MM.1S (cell line): ENCODE results near the gene ABCD1.
A peak's percentile ranks its signal among the peaks of the same experiment; 100 is the strongest.

Source experiments
- DNase-seq: peaks from one replicate; pipeline ENCODE4 v3.0.0-alpha.2; 2015
- H2AFZ ChIP-seq: fragments of 300-600 bp; sonication (generic); 2 replicates; pipeline ENCODE4 v1.6.0; 2016; ENCODE audit warnings: antibody characterized with exemption, low read length
- H3F3A ChIP-seq: fragments of 300-600 bp; sonication (generic); 2 replicates; pipeline ENCODE4 v1.6.1; 2016; ENCODE audit warnings: mild to moderate bottlenecking, antibody characterized with exemption, low read length, moderate library complexity, mixed read lengths; ENCODE audit not compliant: insufficient read depth
- H3K27ac ChIP-seq: fragments of 300-600 bp; sonication (generic); 2 replicates; pipeline ENCODE4 v1.5.1; 2016; ENCODE audit warnings: mild to moderate bottlenecking, low read length
- H3K27me3 ChIP-seq: fragments of 300-600 bp; sonication (generic); replicated peaks from 2 replicates; pipeline ENCODE4 v1.6.0; 2016; ENCODE audit warnings: low read length; ENCODE audit not compliant: insufficient read depth
- H3K36me3 ChIP-seq: fragments of 300-600 bp; sonication (generic); replicated peaks from 2 replicates; pipeline ENCODE4 v1.6.1; 2016; ENCODE audit warnings: mild to moderate bottlenecking, low read length, mixed read lengths; ENCODE audit not compliant: insufficient read depth
- H3K4me1 ChIP-seq: fragments of 300-600 bp; sonication (generic); 2 replicates; pipeline ENCODE4 v1.6.1; 2016; ENCODE audit warnings: low read length, mixed read lengths
- H3K4me2 ChIP-seq: fragments of 300-600 bp; sonication (generic); 2 replicates; pipeline ENCODE4 v1.6.0; 2016; ENCODE audit warnings: low read depth, low read length
- H3K4me3 ChIP-seq: fragments of 300-600 bp; sonication (generic); 2 replicates; pipeline ENCODE4 v1.5.1; 2016; ENCODE audit warnings: low read length, mixed read lengths
- H3K79me2 ChIP-seq: fragments of 300-600 bp; sonication (generic); 2 replicates; pipeline ENCODE4 v1.6.1; 2016; ENCODE audit warnings: mixed run types, low read length, mixed read lengths
- H3K9ac ChIP-seq: fragments of 300-600 bp; sonication (generic); 2 replicates; pipeline ENCODE4 v1.6.1; 2016; ENCODE audit warnings: low read length, mixed read lengths
- H3K9me2 ChIP-seq: fragments of 300-600 bp; sonication (generic); replicated peaks from 2 replicates; pipeline ENCODE4 v1.6.1; 2016; ENCODE audit warnings: mild to moderate bottlenecking, low read length, mixed read lengths; ENCODE audit not compliant: insufficient read depth
- H3K9me3 ChIP-seq: fragments of 300-600 bp; sonication (generic); replicated peaks from 2 replicates; pipeline ENCODE4 v1.6.1; 2016; ENCODE audit warnings: mild to moderate bottlenecking, low read length, mixed read lengths; ENCODE audit not compliant: insufficient read depth
- H4K20me1 ChIP-seq: fragments of 300-600 bp; sonication (generic); 2 replicates; pipeline ENCODE4 v1.6.1; 2016; ENCODE audit warnings: mild to moderate bottlenecking, low read length, moderate library complexity, mixed read lengths; ENCODE audit not compliant: insufficient read depth
- CTCF ChIP-seq: fragments of 300-600 bp; sonication (generic); IDR thresholded peaks from 2 replicates; pipeline ENCODE4 v1.5.1; 2016; ENCODE audit warnings: antibody characterized with exemption, low read length, mixed read lengths
- EZH2 ChIP-seq: fragments of 300-600 bp; sonication (generic); optimal IDR thresholded peaks from 2 replicates; pipeline ENCODE3; 2017; ENCODE audit warnings: low read depth, mild to moderate bottlenecking, antibody characterized with exemption, low read length, mixed read lengths
- EZH2phosphoT487 ChIP-seq: fragments of 300-600 bp; sonication (generic); IDR thresholded peaks from 2 replicates; pipeline ENCODE4 v1.6.1; 2018; ENCODE audit warnings: antibody characterized with exemption, low read length

ABCD1 gene

GRCh38 chrX:153707406-153707805 lies 17.2 kb upstream of the ABCD1 start:
- no peaks in the 10 kb centered on the region for H3K27me3 ChIP-seq
- H3K79me2 ChIP-seq, result no peaks in the 10 kb centered on the region
- H2AFZ ChIP-seq, result no peak overlapping the region
- TF ChIP-seq EZH2 (no peak), EZH2phosphoT487 (no peak), CTCF (no peak)
- no peak overlapping the region for H3K27ac ChIP-seq
- H3K4me3 ChIP-seq, result no peak overlapping the region
- H3K36me3 ChIP-seq, result no peaks in the 10 kb centered on the region
- no peaks in the 10 kb centered on the region for H3K9me2 ChIP-seq
- DNase-seq, result no peak
- no peaks in the 10 kb centered on the region for H3K9me3 ChIP-seq
- H3K4me2 ChIP-seq, result no peak overlapping the region
- no peaks in the 10 kb centered on the region for H3F3A ChIP-seq
- no peaks in the 10 kb centered on the region for H4K20me1 ChIP-seq
- H3K9ac ChIP-seq, result no peak overlapping the region
- H3K4me1 ChIP-seq, result no peaks in the 10 kb centered on the region

GRCh38 chrX:153708415-153708814 lies 16.2 kb upstream of the ABCD1 start:
- no peak for DNase-seq
- no peak overlapping the region for H3K4me2 ChIP-seq
- no peaks in the 10 kb centered on the region for H3K36me3 ChIP-seq
- no peaks in the 10 kb centered on the region for H3K9me2 ChIP-seq
- no peak overlapping the region for H3K4me3 ChIP-seq
- H2AFZ ChIP-seq, result no peak overlapping the region
- no peaks in the 10 kb centered on the region for H3K27me3 ChIP-seq
- no peak overlapping the region for H3K9ac ChIP-seq
- H3K9me3 ChIP-seq, result no peaks in the 10 kb centered on the region
- H3K4me1 ChIP-seq, result no peaks in the 10 kb centered on the region
- H3K27ac ChIP-seq, result no peak overlapping the region
- no peaks in the 10 kb centered on the region for H3F3A ChIP-seq
- no peaks in the 10 kb centered on the region for H3K79me2 ChIP-seq
- TF ChIP-seq EZH2 (no peak), CTCF (peak; percentile 35)
- H4K20me1 ChIP-seq, result no peaks in the 10 kb centered on the region

- Histone ChIP-seq H3K27me3 (no peaks in the 10 kb centered on the region), H3K27ac (no peak overlapping the region), H3K9me2 (no peaks in the 10 kb centered on the region), H4K20me1 (no peaks in the 10 kb centered on the region), H2AFZ (no peak overlapping the region), H3K36me3 (no peaks in the 10 kb centered on the region; the same call in 1 of the 2 replicates), H3K4me2 (no peak overlapping the region), H3K79me2 (no peaks in the 10 kb centered on the region), H3K4me3 (no peak overlapping the region), H3K4me1 (no peaks in the 10 kb centered on the region), H3K9ac (no peak overlapping the region), H3K9me3 (no peaks in the 10 kb centered on the region), H3F3A (no peaks in the 10 kb centered on the region)
- TF ChIP-seq EZH2, result no peak
- no peak for TF ChIP-seq CTCF
- TF ChIP-seq EZH2phosphoT487, result no peak
- DNase-seq, result no peak
Measured at GRCh38 chrX:153709726-153710674, 14.7 kb upstream of the ABCD1 start.
